ENCODE results near the gene CYP4F2.
"Not testable (repeated sequence)": the region's sequence is repeated elsewhere in the genome, so short reads cannot be mapped to it uniquely, and the experiment has no call there.

CYP4F2 gene

GRCh38 chr19:15915109-15915508 is 17.2 kb upstream of the CYP4F2 start:
- Histone ChIP-seq H3K4me1 (ENCODE audit: insufficient read depth, insufficient read length) (no peaks in the 10 kb centered on the region), H3K9ac (ENCODE audit: insufficient read length, low read depth) (no peak overlapping the region), H3K36me3 (ENCODE audit: insufficient read depth, insufficient read length, low read length) (no peaks in the 10 kb centered on the region), H3K9me3 (ENCODE audit: insufficient read depth, low read length) (peaks cover 17% of the 10 kb centered on the region), H3K4me3 (ENCODE audit: insufficient read length, low read depth) (no peak overlapping the region), H3K27me3 (ENCODE audit: insufficient read depth, insufficient read length) (peaks cover 56% of the 10 kb centered on the region)
- no peak for TF ChIP-seq SUZ12 (IDR thresholded peaks at IDR 0.05; ENCODE audit: extremely low read depth, insufficient read depth, insufficient read length)
- no peak for TF ChIP-seq ZNF274 (IDR thresholded peaks at IDR 0.05; ENCODE audit: low read depth, low read length)
- no peak for TF ChIP-seq YY1 (IDR thresholded peaks at IDR 0.05; ENCODE audit: insufficient read depth, insufficient read length)
- DNase-seq (ENCODE audit: low read depth, low spot score): no peak

- no peak overlapping the region for H3K4me3 ChIP-seq (ENCODE audit: insufficient read length, low read depth)
- peaks cover 17% of the 10 kb centered on the region for H3K9me3 ChIP-seq (ENCODE audit: insufficient read depth, low read length)
- H3K9ac ChIP-seq (ENCODE audit: insufficient read length, low read depth): no peak overlapping the region
- H3K36me3 ChIP-seq (ENCODE audit: insufficient read depth, insufficient read length, low read length): no peaks in the 10 kb centered on the region
- H3K4me1 ChIP-seq (ENCODE audit: insufficient read depth, insufficient read length): no peaks in the 10 kb centered on the region
- H3K27me3 ChIP-seq (ENCODE audit: insufficient read depth, insufficient read length): peaks cover 51% of the 10 kb centered on the region
- DNase-seq (ENCODE audit: low read depth, low spot score): no peak
- TF ChIP-seq SUZ12 (IDR thresholded peaks at IDR 0.05; ENCODE audit: extremely low read depth, insufficient read depth, insufficient read length) (no peak), YY1 (IDR thresholded peaks at IDR 0.05; ENCODE audit: insufficient read depth, insufficient read length) (no peak), ZNF274 (IDR thresholded peaks at IDR 0.05; ENCODE audit: low read depth, low read length) (no peak)
Observed at GRCh38 chr19:15913830-15914229, 16.0 kb upstream of the CYP4F2 start.

DNA sequence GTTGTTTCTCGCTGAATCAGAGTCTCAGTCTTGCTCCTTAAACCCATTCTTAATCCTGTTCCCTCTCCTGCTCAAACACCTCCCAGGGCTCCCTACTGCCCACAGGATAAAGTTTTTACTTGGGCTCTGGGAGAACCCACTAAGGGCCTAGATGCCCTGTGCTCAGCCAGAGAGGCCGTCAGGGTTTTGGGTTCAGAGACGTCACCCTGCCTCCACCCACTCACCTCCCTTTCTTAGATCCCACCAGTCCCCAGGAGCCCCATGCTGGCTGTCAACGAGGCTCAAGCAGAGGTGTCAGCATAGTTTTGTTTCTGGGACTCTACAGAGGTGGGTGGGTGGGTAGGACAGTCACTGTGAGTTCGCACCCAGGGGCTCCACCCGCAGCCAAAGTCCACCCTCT is 15.5 kb upstream of the CYP4F2 start:
- Histone ChIP-seq H3K4me1 (ENCODE audit: insufficient read depth, insufficient read length) (no peaks in the 10 kb centered on the region), H3K9ac (ENCODE audit: insufficient read length, low read depth) (no peak overlapping the region), H3K9me3 (ENCODE audit: insufficient read depth, low read length) (peaks cover 17% of the 10 kb centered on the region), H3K4me3 (ENCODE audit: insufficient read length, low read depth) (no peak overlapping the region), H3K27me3 (ENCODE audit: insufficient read depth, insufficient read length) (peaks cover 49% of the 10 kb centered on the region), H3K36me3 (ENCODE audit: insufficient read depth, insufficient read length, low read length) (no peaks in the 10 kb centered on the region)
- TF ChIP-seq ZNF274 (IDR thresholded peaks at IDR 0.05; ENCODE audit: low read depth, low read length) (no peak), YY1 (IDR thresholded peaks at IDR 0.05; ENCODE audit: insufficient read depth, insufficient read length) (no peak), SUZ12 (IDR thresholded peaks at IDR 0.05; ENCODE audit: extremely low read depth, insufficient read depth, insufficient read length) (no peak)
- no peak for DNase-seq (ENCODE audit: low read depth, low spot score)

- peaks cover 17% of the 10 kb centered on the region for H3K9me3 ChIP-seq (ENCODE audit: insufficient read depth, low read length)
- peaks cover 44% of the 10 kb centered on the region for H3K27me3 ChIP-seq (ENCODE audit: insufficient read depth, insufficient read length)
- no peaks in the 10 kb centered on the region for H3K36me3 ChIP-seq (ENCODE audit: insufficient read depth, insufficient read length, low read length)
- no peaks in the 10 kb centered on the region for H3K4me1 ChIP-seq (ENCODE audit: insufficient read depth, insufficient read length)
- H3K4me3 ChIP-seq (ENCODE audit: insufficient read length, low read depth): peak overlapping the region; percentile 41
- peak; percentile 78 for TF ChIP-seq SUZ12 (IDR thresholded peaks at IDR 0.05; ENCODE audit: extremely low read depth, insufficient read depth, insufficient read length)
- no peak for TF ChIP-seq YY1 (IDR thresholded peaks at IDR 0.05; ENCODE audit: insufficient read depth, insufficient read length)
- H3K9ac ChIP-seq (ENCODE audit: insufficient read length, low read depth): peak overlapping the region; percentile 52
- DNase-seq (ENCODE audit: low read depth, low spot score): no peak
Observed at GRCh38 chr19:15911599-15912235, 13.8 kb upstream of the CYP4F2 start.

GRCh38 chr19:15905026-15905425 is 7.2 kb upstream of the CYP4F2 start:
- no peaks in the 10 kb centered on the region for H3K4me1 ChIP-seq (ENCODE audit: insufficient read depth, insufficient read length)
- TF ChIP-seq SUZ12 (IDR thresholded peaks at IDR 0.05; ENCODE audit: extremely low read depth, insufficient read depth, insufficient read length) (no peak), YY1 (IDR thresholded peaks at IDR 0.05; ENCODE audit: insufficient read depth, insufficient read length) (no peak), ZNF274 (IDR thresholded peaks at IDR 0.05; ENCODE audit: low read depth, low read length) (no peak)
- no peak for DNase-seq (ENCODE audit: low read depth, low spot score)
- H3K36me3 ChIP-seq (ENCODE audit: insufficient read depth, insufficient read length, low read length): no peaks in the 10 kb centered on the region
- H3K27me3 ChIP-seq (ENCODE audit: insufficient read depth, insufficient read length): peaks cover 5% of the 10 kb centered on the region
- no peak overlapping the region for H3K9ac ChIP-seq (ENCODE audit: insufficient read length, low read depth)
- H3K4me3 ChIP-seq (ENCODE audit: insufficient read length, low read depth): no peak overlapping the region
- no peaks in the 10 kb centered on the region; the same call in 1 of the 2 replicates for H3K9me3 ChIP-seq (ENCODE audit: insufficient read depth, low read length)

- not testable (repeated sequence) for H3K36me3 ChIP-seq (ENCODE audit: insufficient read depth, insufficient read length, low read length); H3K9me3 ChIP-seq (ENCODE audit: insufficient read depth, low read length); H3K27me3 ChIP-seq (ENCODE audit: insufficient read depth, insufficient read length); H3K4me3 ChIP-seq (ENCODE audit: insufficient read length, low read depth); H3K4me1 ChIP-seq (ENCODE audit: insufficient read depth, insufficient read length); DNase-seq (ENCODE audit: low read depth, low spot score); H3K9ac ChIP-seq (ENCODE audit: insufficient read length, low read depth)
Observed at GRCh38 chr19:15902898-15903297, 5.0 kb upstream of the CYP4F2 start.

- no peaks in the 10 kb centered on the region for H3K4me1 ChIP-seq (ENCODE audit: insufficient read depth, insufficient read length)
- H3K27me3 ChIP-seq (ENCODE audit: insufficient read depth, insufficient read length): no peaks in the 10 kb centered on the region
- DNase-seq (ENCODE audit: low read depth, low spot score): no peak
- no peak overlapping the region for H3K4me3 ChIP-seq (ENCODE audit: insufficient read length, low read depth)
- no peaks in the 10 kb centered on the region; the same call in 1 of the 2 replicates for H3K9me3 ChIP-seq (ENCODE audit: insufficient read depth, low read length)
- H3K9ac ChIP-seq (ENCODE audit: insufficient read length, low read depth): no peak overlapping the region
- no peak for TF ChIP-seq ZNF274 (IDR thresholded peaks at IDR 0.05; ENCODE audit: low read depth, low read length)
- TF ChIP-seq YY1 (IDR thresholded peaks at IDR 0.05; ENCODE audit: insufficient read depth, insufficient read length): no peak
- no peak for TF ChIP-seq SUZ12 (IDR thresholded peaks at IDR 0.05; ENCODE audit: extremely low read depth, insufficient read depth, insufficient read length)
- no peaks in the 10 kb centered on the region for H3K36me3 ChIP-seq (ENCODE audit: insufficient read depth, insufficient read length, low read length)
Observed at GRCh38 chr19:15902254-15902653, 4.4 kb upstream of the CYP4F2 start.

All from NT2/D1 (cell line).